SU-DHL-6 (cell line): ENCODE results near the gene GRB10.

ENCODE experiments used
- H2AFZ ChIP-seq: fragments of 200-600 bp; sonication (generic); 2 replicates; pipeline ENCODE4 v1.6.1; 2014; ENCODE audit warnings: low read depth, mild to moderate bottlenecking, moderate library complexity, mixed read lengths, antibody characterized with exemption, low read length; ENCODE audit not compliant: severe bottlenecking
- H3F3A ChIP-seq: fragments of 200-600 bp; shearing (Covaris generic); 2 replicates; pipeline ENCODE4 v1.6.0; 2016; ENCODE audit warnings: antibody characterized with exemption, mild to moderate bottlenecking; ENCODE audit not compliant: insufficient read depth
- H3K27ac ChIP-seq: fragments of 200-600 bp; sonication (generic); 2 replicates; pipeline ENCODE4 v1.5.1; 2016; ENCODE audit warnings: low read depth, mild to moderate bottlenecking, low read length, moderate library complexity, mixed read lengths
- H3K27me3 ChIP-seq: fragments of 200-600 bp; sonication (generic), shearing (Covaris generic); 2 replicates; pipeline ENCODE4 v1.6.0; 2014; ENCODE audit warnings: mild to moderate bottlenecking, low read length
- H3K36me3 ChIP-seq: fragments of 200-600 bp; sonication (generic); 2 replicates; pipeline ENCODE4 v1.6.1; 2014; ENCODE audit warnings: mild to moderate bottlenecking, low read length, mixed read lengths
- H3K4me2 ChIP-seq: fragments of 300-600, 200-600 bp; shearing (Covaris generic), sonication (generic); 2 replicates; pipeline ENCODE4 v1.6.0; 2014; ENCODE audit warnings: low read length, low read depth, mild to moderate bottlenecking; ENCODE audit not compliant: poor library complexity, severe bottlenecking
- H3K4me3 ChIP-seq: fragments of 200-600 bp; sonication (generic); 2 replicates; pipeline ENCODE4 v1.5.1; 2014; ENCODE audit warnings: antibody characterized with exemption, low read length, mild to moderate bottlenecking, mixed read lengths; ENCODE audit not compliant: insufficient read depth, poor library complexity, severe bottlenecking
- H3K79me2 ChIP-seq: fragments of 200-600 bp; sonication (generic); 2 replicates; pipeline ENCODE4 v1.6.1; 2014; ENCODE audit warnings: mild to moderate bottlenecking, low read length, moderate library complexity; ENCODE audit not compliant: insufficient read depth
- H3K9ac ChIP-seq: fragments of 200-600 bp; sonication (generic); 2 replicates; pipeline ENCODE4 v1.7.0; 2014; ENCODE audit warnings: mild to moderate bottlenecking, low read length
- H3K9me2 ChIP-seq: fragments of 200-600 bp; sonication (generic); replicated peaks from 2 replicates; pipeline ENCODE4 v1.6.1; 2014; ENCODE audit warnings: low read length; ENCODE audit not compliant: insufficient read depth
- H3K9me3 ChIP-seq: fragments of 200-600 bp; sonication (generic); 2 replicates; pipeline ENCODE4 v1.6.1; 2014; ENCODE audit warnings: low read length, mixed read lengths; ENCODE audit not compliant: insufficient read depth
- H4K20me1 ChIP-seq: fragments of 200-600 bp; sonication (generic); 2 replicates; pipeline ENCODE4 v1.6.1; 2014; ENCODE audit warnings: low read depth, mild to moderate bottlenecking, antibody characterized with exemption, low read length, moderate library complexity, mixed read lengths
- CTCF ChIP-seq: fragments of 200-600 bp; sonication (generic); IDR thresholded peaks from one replicate; pipeline ENCODE4 v1.5.1; 2017; ENCODE audit warnings: antibody characterized with exemption, mild to moderate bottlenecking, low read length, moderate library complexity; ENCODE audit not compliant: insufficient read depth, poor library complexity, severe bottlenecking
- EZH2phosphoT487 ChIP-seq: fragments of 200-600 bp; sonication (generic), shearing (Covaris generic); conservative IDR thresholded peaks from 2 replicates; pipeline ENCODE4 v1.6.1; 2018; ENCODE audit warnings: mild to moderate bottlenecking, antibody characterized with exemption, low read length, moderate library complexity, mixed read lengths

The GRB10 gene

GRCh38 chr7:50657341-50657873 is 125.3 kb downstream of the GRB10 start:
- Histone ChIP-seq H3K4me3 (no peak overlapping the region), H3K9me2 (no peaks in the 10 kb centered on the region), H3K27ac (no peak overlapping the region), H3K9ac (no peak overlapping the region), H3K9me3 (no peaks in the 10 kb centered on the region), H3K79me2 (no peaks in the 10 kb centered on the region), H3K4me2 (no peak overlapping the region), H4K20me1 (no peaks in the 10 kb centered on the region), H3F3A (no peaks in the 10 kb centered on the region), H2AFZ (no peak overlapping the region), H3K36me3 (no peaks in the 10 kb centered on the region), H3K27me3 (no peaks in the 10 kb centered on the region; the same call in 1 of the 2 replicates)
- TF ChIP-seq EZH2phosphoT487 (no peak), CTCF (no peak)

DNA sequence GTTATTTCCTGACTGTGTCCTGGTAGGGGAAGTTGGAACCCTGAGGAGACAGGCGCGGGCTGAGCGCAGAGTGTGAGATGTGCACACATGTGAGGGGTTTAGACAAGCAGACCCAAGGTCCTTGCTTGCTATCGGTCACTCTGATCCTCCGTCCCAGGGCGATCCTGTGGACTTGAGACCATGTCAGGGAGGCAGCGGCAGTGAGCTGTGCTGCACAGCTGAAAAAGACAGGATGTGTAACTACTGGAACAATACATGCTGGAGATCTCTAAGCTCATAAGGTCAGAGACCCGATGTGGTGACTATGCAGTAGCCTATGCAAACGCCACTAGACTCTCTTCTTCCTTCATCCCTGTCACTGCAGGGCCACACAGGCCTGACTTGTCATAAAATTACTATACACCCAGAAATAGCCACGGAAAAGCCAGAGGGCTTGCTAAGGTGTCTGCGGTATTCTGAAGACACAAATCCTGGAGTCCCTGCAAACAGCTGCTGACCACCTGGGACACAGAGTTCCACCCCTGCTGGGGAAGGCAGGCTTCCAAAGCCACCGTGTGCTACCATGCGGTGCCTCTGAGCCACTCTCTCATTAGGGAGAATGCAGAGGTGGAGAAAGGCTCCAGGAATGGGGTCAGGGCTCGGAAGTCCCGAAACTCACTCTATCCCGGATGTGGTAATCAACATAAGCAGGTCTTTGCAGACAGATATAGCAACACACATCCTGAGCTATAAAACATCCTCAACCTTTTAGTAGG is 126.4 kb downstream of the GRB10 start:
- Histone ChIP-seq H3K9me2 (no peaks in the 10 kb centered on the region), H3K27ac (no peak overlapping the region), H3K79me2 (no peaks in the 10 kb centered on the region), H3F3A (no peaks in the 10 kb centered on the region), H3K9me3 (no peaks in the 10 kb centered on the region), H3K4me2 (no peak overlapping the region), H2AFZ (no peak overlapping the region), H3K36me3 (no peaks in the 10 kb centered on the region), H3K9ac (no peak overlapping the region), H4K20me1 (no peaks in the 10 kb centered on the region), H3K4me3 (no peak overlapping the region), H3K27me3 (no peaks in the 10 kb centered on the region; the same call in 1 of the 2 replicates)
- TF ChIP-seq EZH2phosphoT487: no peak
- no peak for TF ChIP-seq CTCF

DNA sequence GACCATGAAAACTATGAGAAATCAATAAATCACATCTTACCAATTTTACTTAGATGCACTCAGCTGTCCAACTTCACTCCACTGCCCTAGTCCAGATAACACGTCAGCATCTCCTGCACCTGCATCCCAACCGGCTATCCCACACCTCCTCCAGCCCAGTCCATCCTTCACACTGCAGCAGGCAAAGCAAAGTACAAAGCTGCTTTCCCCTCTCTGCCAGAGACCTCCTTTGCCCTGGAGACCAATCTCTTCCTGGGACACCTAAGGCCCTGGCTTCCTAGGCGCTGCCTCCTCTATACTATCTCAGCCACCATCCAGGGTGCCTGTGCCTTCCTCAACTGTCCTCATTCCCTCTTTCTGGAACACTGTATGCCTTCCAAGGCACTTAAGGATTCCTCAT is 127.2 kb downstream of the GRB10 start:
- Histone ChIP-seq H3F3A (no peaks in the 10 kb centered on the region), H3K79me2 (no peaks in the 10 kb centered on the region), H4K20me1 (no peaks in the 10 kb centered on the region), H3K9ac (no peak overlapping the region), H3K4me3 (no peak overlapping the region), H3K27me3 (no peaks in the 10 kb centered on the region; the same call in 1 of the 2 replicates), H3K4me2 (no peak overlapping the region), H3K36me3 (no peaks in the 10 kb centered on the region), H3K9me3 (no peaks in the 10 kb centered on the region), H3K9me2 (no peaks in the 10 kb centered on the region), H2AFZ (no peak overlapping the region), H3K27ac (no peak overlapping the region)
- TF ChIP-seq CTCF: no peak
